Activated CD4-positive, alpha-beta memory T cell treated with anti-CD3 and anti-CD28 coated beads, Interleukin-2, amount 10 ng/mL, durations not matched to agents 7 days and 5 days (primary cell): ENCODE data around the gene PLEKHA6. TPM values are rescaled to one million over a fixed set of nuclear protein-coding genes. Genes with fewer than 3 reads are reported as not detected.

ENCODE experiments used
- CTCF ChIA-PET: fragments of 350-600 bp; sonication (Branson Sonifier 250); formaldehyde crosslinking; loops from one replicate; lab custom pipeline; 2021; ENCODE audit warnings: antibody characterized with exemption, inconsistent platforms; lab: Charles Lee
- POLR2A ChIA-PET: fragments of 350-600 bp; sonication (Branson Sonifier 250); formaldehyde crosslinking; loops from one replicate; lab custom pipeline; 2021; ENCODE audit warnings: antibody characterized with exemption; lab: Charles Lee
- DNase-seq: peaks from one replicate; pipeline ENCODE4 v3.0.0-alpha.2; 2020
- H3K27ac Mint-ChIP-seq: one replicate; pipeline ENCODE4 v1.8.0; 2021; ENCODE audit warnings: mild to moderate bottlenecking, mixed read lengths
- H3K27me3 Mint-ChIP-seq: one replicate; pipeline ENCODE4 v1.8.0; 2021; ENCODE audit warnings: mixed read lengths
- H3K36me3 Mint-ChIP-seq: one replicate; pipeline ENCODE4 v1.8.0; 2021; ENCODE audit warnings: low read depth, mixed read lengths
- H3K4me1 Mint-ChIP-seq: one replicate; pipeline ENCODE4 v1.8.0; 2021; ENCODE audit warnings: mixed read lengths
- H3K4me3 Mint-ChIP-seq: one replicate; pipeline ENCODE4 v1.8.0; 2021; ENCODE audit warnings: mild to moderate bottlenecking, mixed read lengths
- H3K9me3 Mint-ChIP-seq: one replicate; pipeline ENCODE4 v1.8.0; 2021; ENCODE audit warnings: mixed read lengths
- total RNA-seq, 2 experiments: library from RNA; stranded (reverse); gene quantifications; one replicate each; pipeline ENCODE4 v1.2.3, GENCODE V29; 2021

Gene PLEKHA6
- total RNA-seq, 2 experiments from 2014 or later, result not detected

GRCh38 chr1:204190212-204191211 is 169.2 kb downstream of the PLEKHA6 start:
- POLR2A ChIA-PET, result no interaction called here

GRCh38 chr1:204188959-204189639 is 170.6 kb downstream of the PLEKHA6 start:
- ChIA-PET POLR2A (interaction anchor here (0.6 kb wide), 1 partner anchor 146 kb away, joined by 3 read pairs; no protein-coding TSS in a partner anchor), CTCF (interaction anchor here (1.0 kb wide), 1 partner anchor 27 kb away, joined by 3 read pairs; no protein-coding TSS in a partner anchor)
- no peak for DNase-seq
- H3K9me3 Mint-ChIP-seq, result no peaks in the 10 kb centered on the region
- peaks cover 12% of the 10 kb centered on the region for H3K4me1 Mint-ChIP-seq
- H3K4me3 Mint-ChIP-seq, result no peak overlapping the region
- H3K27me3 Mint-ChIP-seq, result peaks cover 50% of the 10 kb centered on the region
- H3K27ac Mint-ChIP-seq, result no peak overlapping the region
- no peaks in the 10 kb centered on the region for H3K36me3 Mint-ChIP-seq

More at GRCh38 chr1:204190212-204191211, 169.2 kb downstream of the PLEKHA6 start:
- Mint-ChIP-seq H3K9me3 (peaks cover 6% of the 10 kb centered on the region), H3K27me3 (peaks cover 51% of the 10 kb centered on the region), H3K4me1 (peaks cover 15% of the 10 kb centered on the region), H3K36me3 (no peaks in the 10 kb centered on the region), H3K27ac (no peak overlapping the region), H3K4me3 (no peak overlapping the region)
- CTCF ChIA-PET, result interaction anchor here (1.3 kb wide), 1 partner anchor 16 kb away, joined by 8 read pairs; no protein-coding TSS in a partner anchor
- DNase-seq, result no peak

DNA sequence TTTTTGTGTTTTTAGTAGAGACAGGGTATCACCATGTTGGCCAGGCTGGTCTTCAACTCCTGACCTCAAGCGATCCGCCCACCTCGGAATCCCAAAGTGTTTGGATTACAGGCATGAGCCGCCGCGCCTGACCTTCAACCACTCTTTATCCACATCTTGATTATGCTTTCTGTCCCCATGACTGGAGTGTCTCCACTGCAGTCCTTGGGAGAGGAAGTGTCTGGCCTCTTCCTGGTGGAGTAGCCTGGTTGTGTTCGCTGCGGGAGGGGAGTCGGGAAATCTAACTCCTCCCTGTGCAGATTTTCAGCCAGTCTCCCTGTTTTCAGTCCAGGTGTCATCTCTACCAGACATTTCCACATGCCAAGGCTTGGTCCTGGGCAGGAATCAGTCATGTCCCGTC is 173.1 kb downstream of the PLEKHA6 start:
- Mint-ChIP-seq H3K27me3 (peaks cover 46% of the 10 kb centered on the region), H3K9me3 (no peaks in the 10 kb centered on the region), H3K4me1 (peaks cover 12% of the 10 kb centered on the region), H3K4me3 (no peak overlapping the region), H3K36me3 (no peaks in the 10 kb centered on the region), H3K27ac (no peak overlapping the region)
- no peak for DNase-seq
- ChIA-PET CTCF (no interaction called here), POLR2A (no interaction called here)

GRCh38 chr1:204181116-204181515 is 178.6 kb downstream of the PLEKHA6 start:
- Mint-ChIP-seq H3K27ac (no peak overlapping the region), H3K9me3 (no peaks in the 10 kb centered on the region), H3K4me3 (no peak overlapping the region), H3K36me3 (no peaks in the 10 kb centered on the region), H3K4me1 (no peaks in the 10 kb centered on the region), H3K27me3 (peaks cover 3% of the 10 kb centered on the region)
- CTCF ChIA-PET, result no interaction called here
- DNase-seq, result no peak
- POLR2A ChIA-PET, result no interaction called here

GRCh38 chr1:204180133-204180532 is 179.6 kb downstream of the PLEKHA6 start:
- no peaks in the 10 kb centered on the region for H3K36me3 Mint-ChIP-seq
- no peak overlapping the region for H3K4me3 Mint-ChIP-seq
- no peak overlapping the region for H3K27ac Mint-ChIP-seq
- DNase-seq, result no peak
- ChIA-PET CTCF (no interaction called here), POLR2A (interaction anchor here (0.6 kb wide), 1 partner anchor 408 kb away, joined by 3 read pairs; no protein-coding TSS in a partner anchor)
- peaks cover 3% of the 10 kb centered on the region for H3K27me3 Mint-ChIP-seq
- H3K9me3 Mint-ChIP-seq, result no peaks in the 10 kb centered on the region
- H3K4me1 Mint-ChIP-seq, result no peaks in the 10 kb centered on the region

- no peaks in the 10 kb centered on the region for H3K4me1 Mint-ChIP-seq
- DNase-seq, result no peak
- H3K9me3 Mint-ChIP-seq, result peaks cover 2% of the 10 kb centered on the region
- ChIA-PET CTCF (no interaction called here), POLR2A (no interaction called here)
- no peak overlapping the region for H3K27ac Mint-ChIP-seq
- no peaks in the 10 kb centered on the region for H3K36me3 Mint-ChIP-seq
- H3K27me3 Mint-ChIP-seq, result peaks cover 3% of the 10 kb centered on the region
- no peak overlapping the region for H3K4me3 Mint-ChIP-seq
These were observed 181.0 kb downstream of the PLEKHA6 start for GRCh38 chr1:204178487-204179281.

DNA sequence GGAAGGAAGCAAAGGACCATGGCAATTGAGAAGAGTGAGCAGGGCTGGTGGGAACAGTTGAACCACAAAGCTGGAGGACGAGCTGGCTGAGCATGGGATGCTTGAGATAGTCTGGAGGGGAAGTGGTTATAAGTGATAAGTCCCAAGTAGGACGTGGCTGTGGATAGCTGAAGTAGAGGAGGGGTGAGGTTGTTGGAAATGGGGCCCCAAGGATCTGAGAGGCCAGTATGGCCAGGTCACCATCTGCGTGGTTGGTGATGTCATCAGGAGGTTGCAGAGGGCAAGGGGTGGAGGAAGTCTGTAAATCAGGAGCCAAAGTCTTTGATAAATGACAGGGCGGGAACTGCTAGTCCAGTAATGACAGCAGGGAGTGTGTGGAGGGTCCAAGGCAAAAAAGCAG is 182.6 kb downstream of the PLEKHA6 start:
- Mint-ChIP-seq H3K27ac (no peak overlapping the region), H3K4me3 (no peak overlapping the region), H3K36me3 (no peaks in the 10 kb centered on the region), H3K9me3 (peaks cover 5% of the 10 kb centered on the region), H3K27me3 (peaks cover 3% of the 10 kb centered on the region), H3K4me1 (no peaks in the 10 kb centered on the region)
- POLR2A ChIA-PET, result no interaction called here
- DNase-seq, result no peak
- CTCF ChIA-PET, result no interaction called here

DNA sequence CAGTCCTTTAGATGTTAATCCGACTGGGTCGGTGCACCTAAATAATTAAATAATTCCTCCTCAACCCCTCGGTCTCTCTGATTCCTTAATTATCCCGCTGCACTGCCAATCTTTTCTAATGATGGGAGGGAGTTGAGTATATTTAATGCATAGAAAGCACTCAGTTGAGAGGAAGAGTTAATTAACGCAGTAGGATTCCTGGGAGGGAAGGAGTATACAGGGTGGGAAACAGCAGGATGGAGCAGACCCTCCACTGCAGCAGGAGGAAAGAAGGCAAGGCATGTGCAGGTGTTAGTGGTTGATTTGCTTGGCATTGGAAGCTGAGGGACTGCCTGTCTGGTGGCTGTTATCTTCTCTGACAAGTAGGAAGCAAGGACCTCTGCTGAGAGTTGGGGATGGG is 183.7 kb downstream of the PLEKHA6 start:
- peaks cover 12% of the 10 kb centered on the region for H3K9me3 Mint-ChIP-seq
- H3K27me3 Mint-ChIP-seq, result peaks cover 4% of the 10 kb centered on the region
- CTCF ChIA-PET, result no interaction called here
- H3K4me1 Mint-ChIP-seq, result no peaks in the 10 kb centered on the region
- no peak overlapping the region for H3K4me3 Mint-ChIP-seq
- no peaks in the 10 kb centered on the region for H3K36me3 Mint-ChIP-seq
- no peak overlapping the region for H3K27ac Mint-ChIP-seq
- POLR2A ChIA-PET, result interaction anchor here (0.7 kb wide), 1 partner anchor 61 kb away, joined by 3 read pairs; no protein-coding TSS in a partner anchor
- DNase-seq, result no peak

- peaks cover 3% of the 10 kb centered on the region for H3K27me3 Mint-ChIP-seq
- no peak overlapping the region for H3K4me3 Mint-ChIP-seq
- no peak overlapping the region for H3K27ac Mint-ChIP-seq
- CTCF ChIA-PET, result interaction anchor here (1.0 kb wide), 1 partner anchor 32 kb away, joined by 3 read pairs; no protein-coding TSS in a partner anchor
- peaks cover 22% of the 10 kb centered on the region for H3K9me3 Mint-ChIP-seq
- H3K4me1 Mint-ChIP-seq, result no peaks in the 10 kb centered on the region
- no peak for DNase-seq
- POLR2A ChIA-PET, result no interaction called here
- no peaks in the 10 kb centered on the region for H3K36me3 Mint-ChIP-seq
These were observed 184.8 kb downstream of the PLEKHA6 start for GRCh38 chr1:204174958-204175357.

GRCh38 chr1:204172404-204173029 is 187.2 kb downstream of the PLEKHA6 start:
- H3K4me1 Mint-ChIP-seq, result no peaks in the 10 kb centered on the region
- DNase-seq, result no peak
- no peaks in the 10 kb centered on the region for H3K36me3 Mint-ChIP-seq
- POLR2A ChIA-PET, result no interaction called here
- CTCF ChIA-PET, result no interaction called here
- H3K4me3 Mint-ChIP-seq, result no peak overlapping the region
- no peak overlapping the region for H3K27ac Mint-ChIP-seq
- H3K9me3 Mint-ChIP-seq, result peaks cover 36% of the 10 kb centered on the region
- H3K27me3 Mint-ChIP-seq, result peaks cover 1% of the 10 kb centered on the region

GRCh38 chr1:204171751-204172178 is 188.0 kb downstream of the PLEKHA6 start:
- H3K27ac Mint-ChIP-seq, result no peak overlapping the region
- no peak overlapping the region for H3K4me3 Mint-ChIP-seq
- ChIA-PET CTCF (interaction anchor here (0.6 kb wide), 1 partner anchor 9 kb away, joined by 3 read pairs; no protein-coding TSS in a partner anchor), POLR2A (no interaction called here)
- DNase-seq, result no peak
- H3K9me3 Mint-ChIP-seq, result peaks cover 38% of the 10 kb centered on the region
- no peaks in the 10 kb centered on the region for H3K4me1 Mint-ChIP-seq
- no peaks in the 10 kb centered on the region for H3K36me3 Mint-ChIP-seq
- H3K27me3 Mint-ChIP-seq, result peaks cover 1% of the 10 kb centered on the region

DNA sequence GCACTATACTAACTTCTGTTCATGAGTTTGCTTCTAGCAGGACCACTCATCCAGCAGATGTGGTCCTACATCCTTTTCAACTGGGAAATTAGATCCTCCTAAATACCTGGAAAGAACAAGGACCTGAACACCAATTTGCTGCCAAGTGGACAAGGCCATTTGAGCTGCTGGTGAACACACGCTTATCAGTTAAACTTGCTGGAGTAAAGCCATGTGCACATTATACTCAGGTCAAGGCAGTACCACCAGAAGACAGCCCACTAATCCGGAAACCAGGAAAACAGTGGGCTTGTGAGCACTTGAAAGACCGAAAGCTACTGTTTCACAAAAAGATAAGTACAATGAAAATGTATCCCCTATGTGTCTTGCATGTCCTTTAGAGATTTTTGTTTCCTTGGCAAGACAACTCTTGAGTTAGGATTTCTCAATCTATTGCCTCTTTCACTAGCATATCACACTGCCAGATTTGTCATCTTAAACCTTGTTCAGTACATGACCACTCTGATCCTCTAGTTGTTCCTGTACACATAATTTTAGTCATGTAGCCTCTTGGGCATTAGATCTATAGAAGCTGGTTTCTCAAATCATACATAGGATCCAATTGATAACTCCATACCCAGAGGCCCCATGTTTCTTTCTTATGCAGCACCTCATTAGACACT is 189.1 kb downstream of the PLEKHA6 start:
- ChIA-PET CTCF (no interaction called here), POLR2A (no interaction called here)
- no peaks in the 10 kb centered on the region for H3K36me3 Mint-ChIP-seq
- H3K9me3 Mint-ChIP-seq, result peaks cover 38% of the 10 kb centered on the region
- H3K4me3 Mint-ChIP-seq, result no peak overlapping the region
- H3K27me3 Mint-ChIP-seq, result peaks cover 1% of the 10 kb centered on the region
- DNase-seq, result no peak
- no peak overlapping the region for H3K27ac Mint-ChIP-seq
- H3K4me1 Mint-ChIP-seq, result no peaks in the 10 kb centered on the region
